Lower leg skin (tissue), 4 donors: ENCODE measurements around the gene PSORS1C2. TPM values are rescaled to one million over a fixed set of nuclear protein-coding genes. Genes with fewer than 3 reads are reported as not detected.
A peak's percentile ranks its signal among the peaks of the same experiment; 100 is the strongest.

Source experiments
- DNase-seq, 2 donors: peaks; one replicate each; pipeline ENCODE4 v3.0.0-alpha.2; 2019; ENCODE audit warnings: low spot score in 2 of 2
- H3K4me3 ChIP-seq: fragments of 200-600 bp; sonication (generic); 2 replicates; pipeline ENCODE4 v1.5.1; 2017; ENCODE audit warnings: mild to moderate bottlenecking, low read depth; ENCODE audit not compliant: poor library complexity, severe bottlenecking
- CTCF ChIP-seq, 3 donors: fragments of 450-650 bp; IDR thresholded peaks; one replicate each; pipeline ENCODE4 v1.5.1; 2016; ENCODE audit warnings: antibody characterized with exemption in 3 of 3, mild to moderate bottlenecking in 3 of 3, moderate library complexity in 2 of 3
- POLR2A ChIP-seq, 2 donors: fragments of 450-650 bp; IDR thresholded peaks; one replicate each; pipeline ENCODE4 v1.6.1; 2016 to 2017; ENCODE audit warnings: antibody characterized with exemption in 2 of 2, mild to moderate bottlenecking in 1 of 2, moderate library complexity in 1 of 2
- WGBS, 2 donors: methylation state at CpG; one replicate each; pipeline ENCODE4 v1.1.5; 2018; 5-methylcytosine and 5-hydroxymethylcytosine counted together
- intact Hi-C: fragments of 100-400 bp; cut with DNase I; formaldehyde crosslinking; loops from one replicate; pipeline ENCODE4 v1.15.0; 2023; ENCODE audit warnings: low total_unique reads
- total RNA-seq, 4 donors: library from RNA; depleted of rRNA; stranded (reverse); fragments of >200 nt; gene quantifications; one replicate each; pipeline ENCODE4 v1.1.0, GENCODE V29; 2016

The PSORS1C2 gene
- total RNA-seq, 4 donors from 2014 or later: 34.8 to 55.5 (median 44.1) TPM

GRCh38 chr6:31126396-31127175 lies 12.3 kb downstream of the PSORS1C2 start:
- intact Hi-C loops: no loop called here
- WGBS, 2 donors: 65 to 70% methylated on average over 16 of the region's 16 CpGs
- no peak overlapping the region for H3K4me3 ChIP-seq
- DNase-seq: no peak
- no peak for TF ChIP-seq CTCF (IDR thresholded peaks at IDR 0.05)
- no peak for TF ChIP-seq POLR2A (IDR thresholded peaks at IDR 0.05)

- intact Hi-C loops: no loop called here
- no peak for DNase-seq
- TF ChIP-seq POLR2A (IDR thresholded peaks at IDR 0.05) (no peak), CTCF (IDR thresholded peaks at IDR 0.05) (no peak)
- 40 to 41% methylated on average over 12 of the region's 12 CpGs for WGBS, 2 donors
- H3K4me3 ChIP-seq: no peak overlapping the region
Observed at GRCh38 chr6:31125586-31126363, 13.1 kb downstream of the PSORS1C2 start.

GRCh38 chr6:31125162-31125561 lies 13.7 kb downstream of the PSORS1C2 start:
- H3K4me3 ChIP-seq: no peak overlapping the region
- 25 to 44% methylated on average over 8 of the region's 8 CpGs for WGBS, 2 donors
- no peak for TF ChIP-seq POLR2A (IDR thresholded peaks at IDR 0.05)
- TF ChIP-seq CTCF (IDR thresholded peaks at IDR 0.05): no peak
- intact Hi-C loops: no loop called here
- DNase-seq: peak; percentile 60 to 92

- H3K4me3 ChIP-seq: no peak overlapping the region
- WGBS, 2 donors: 40 to 49% methylated on average over 16 of the region's 16 CpGs
- no peak for DNase-seq
- intact Hi-C loops: no loop called here
- no peak for TF ChIP-seq CTCF (IDR thresholded peaks at IDR 0.05)
- no peak for TF ChIP-seq POLR2A (IDR thresholded peaks at IDR 0.05)
Observed at GRCh38 chr6:31122791-31123706, 15.8 kb downstream of the PSORS1C2 start.

- WGBS, 2 donors: 87 to 91% methylated on average over 12 of the region's 12 CpGs
- TF ChIP-seq CTCF (IDR thresholded peaks at IDR 0.05) (no peak), POLR2A (IDR thresholded peaks at IDR 0.05) (no peak)
- no peak for DNase-seq
- intact Hi-C loops: no loop called here
- H3K4me3 ChIP-seq: no peak overlapping the region
Observed at GRCh38 chr6:31121131-31121790, 17.6 kb downstream of the PSORS1C2 start.
